ENCODE measurements around the gene MAP2K2.

Gene MAP2K2

DNA sequence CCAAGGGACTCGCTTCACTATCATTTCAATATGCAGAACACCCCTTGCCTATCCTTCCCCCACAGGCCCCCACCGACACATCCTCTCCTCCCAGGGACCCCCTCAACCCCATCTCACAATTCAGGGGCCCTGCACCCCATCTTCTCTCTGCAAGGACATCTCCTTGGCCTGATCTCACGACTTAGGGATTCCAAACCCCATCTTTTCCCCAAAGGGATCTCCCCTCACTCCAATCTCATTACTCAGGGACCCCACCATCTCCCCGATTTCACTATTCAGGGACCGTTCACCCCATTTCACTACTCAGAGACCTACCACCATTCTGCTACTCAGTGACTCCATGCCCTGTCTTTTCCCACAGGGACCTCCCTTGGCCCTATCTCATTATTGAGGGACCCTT lies 1.4 kb downstream of the MAP2K2 start:
- Histone ChIP-seq H3K4me2 (ENCODE audit: low read length) (peak overlapping the region; percentile 100), H4K20me1 (ENCODE audit: insufficient read depth, low read length) (peaks cover 17% of the 10 kb centered on the region), H3K4me1 (ENCODE audit: low read length) (peaks cover 12% of the 10 kb centered on the region), H3K9ac (ENCODE audit: low read length) (peak overlapping the region; percentile 98), H3K27me3 (ENCODE audit: low read depth, low read length) (no peaks in the 10 kb centered on the region), H3K36me3 (replicated peaks; ENCODE audit: low read depth, low read length) (peaks cover 3% of the 10 kb centered on the region), H3K27ac (ENCODE audit: low read length) (peak overlapping the region; percentile 47; the same call in 1 of the 2 replicates), H3K79me2 (ENCODE audit: low read length) (peaks cover 50% of the 10 kb centered on the region), H3K4me3 (ENCODE audit: low read length) (peak overlapping the region; percentile 100), H2AFZ (ENCODE audit: low read depth, low read length) (no peak overlapping the region), H3K9me3 (ENCODE audit: insufficient read depth, low read length) (no peaks in the 10 kb centered on the region)
- TF ChIP-seq EZH2phosphoT487 (IDR thresholded peaks at IDR 0.05; ENCODE audit: low read depth), result no peak
- TF ChIP-seq, protein P1, sequence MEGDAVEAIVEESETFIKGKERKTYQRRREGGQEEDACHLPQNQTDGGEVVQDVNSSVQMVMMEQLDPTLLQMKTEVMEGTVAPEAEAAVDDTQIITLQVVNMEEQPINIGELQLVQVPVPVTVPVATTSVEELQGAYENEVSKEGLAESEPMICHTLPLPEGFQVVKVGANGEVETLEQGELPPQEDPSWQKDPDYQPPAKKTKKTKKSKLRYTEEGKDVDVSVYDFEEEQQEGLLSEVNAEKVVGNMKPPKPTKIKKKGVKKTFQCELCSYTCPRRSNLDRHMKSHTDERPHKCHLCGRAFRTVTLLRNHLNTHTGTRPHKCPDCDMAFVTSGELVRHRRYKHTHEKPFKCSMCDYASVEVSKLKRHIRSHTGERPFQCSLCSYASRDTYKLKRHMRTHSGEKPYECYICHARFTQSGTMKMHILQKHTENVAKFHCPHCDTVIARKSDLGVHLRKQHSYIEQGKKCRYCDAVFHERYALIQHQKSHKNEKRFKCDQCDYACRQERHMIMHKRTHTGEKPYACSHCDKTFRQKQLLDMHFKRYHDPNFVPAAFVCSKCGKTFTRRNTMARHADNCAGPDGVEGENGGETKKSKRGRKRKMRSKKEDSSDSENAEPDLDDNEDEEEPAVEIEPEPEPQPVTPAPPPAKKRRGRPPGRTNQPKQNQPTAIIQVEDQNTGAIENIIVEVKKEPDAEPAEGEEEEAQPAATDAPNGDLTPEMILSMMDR (IDR thresholded peaks at IDR 0.05; ENCODE audit: low read depth, low read length), result no peak

GRCh38 chr19:4121815-4122214 lies 2.1 kb downstream of the MAP2K2 start:
- Histone ChIP-seq H3K9me3 (ENCODE audit: insufficient read depth, low read length) (no peaks in the 10 kb centered on the region), H3K4me1 (ENCODE audit: low read length) (peaks cover 12% of the 10 kb centered on the region), H3K4me3 (ENCODE audit: low read length) (no peak overlapping the region), H3K9ac (ENCODE audit: low read length) (no peak overlapping the region), H4K20me1 (ENCODE audit: insufficient read depth, low read length) (peaks cover 17% of the 10 kb centered on the region), H2AFZ (ENCODE audit: low read depth, low read length) (no peak overlapping the region), H3K36me3 (replicated peaks; ENCODE audit: low read depth, low read length) (peaks cover 6% of the 10 kb centered on the region), H3K27ac (ENCODE audit: low read length) (no peak overlapping the region), H3K79me2 (ENCODE audit: low read length) (peaks cover 50% of the 10 kb centered on the region), H3K27me3 (ENCODE audit: low read depth, low read length) (no peaks in the 10 kb centered on the region), H3K4me2 (ENCODE audit: low read length) (no peak overlapping the region)
- TF ChIP-seq EZH2phosphoT487 (IDR thresholded peaks at IDR 0.05; ENCODE audit: low read depth), result no peak
- TF ChIP-seq, protein P1 (IDR thresholded peaks at IDR 0.05; ENCODE audit: low read depth, low read length), result no peak

- peaks cover 12% of the 10 kb centered on the region for H3K4me1 ChIP-seq (ENCODE audit: low read length)
- H4K20me1 ChIP-seq (ENCODE audit: insufficient read depth, low read length), result peaks cover 17% of the 10 kb centered on the region
- no peaks in the 10 kb centered on the region for H3K9me3 ChIP-seq (ENCODE audit: insufficient read depth, low read length)
- no peak overlapping the region for H2AFZ ChIP-seq (ENCODE audit: low read depth, low read length)
- H3K27ac ChIP-seq (ENCODE audit: low read length), result no peak overlapping the region
- H3K9ac ChIP-seq (ENCODE audit: low read length), result no peak overlapping the region
- no peaks in the 10 kb centered on the region for H3K27me3 ChIP-seq (ENCODE audit: low read depth, low read length)
- no peak overlapping the region for H3K4me2 ChIP-seq (ENCODE audit: low read length)
- no peak overlapping the region for H3K4me3 ChIP-seq (ENCODE audit: low read length)
- H3K79me2 ChIP-seq (ENCODE audit: low read length), result peaks cover 50% of the 10 kb centered on the region
- no peak for TF ChIP-seq EZH2phosphoT487 (IDR thresholded peaks at IDR 0.05; ENCODE audit: low read depth)
- TF ChIP-seq, protein P1 (IDR thresholded peaks at IDR 0.05; ENCODE audit: low read depth, low read length), result no peak
- H3K36me3 ChIP-seq (replicated peaks; ENCODE audit: low read depth, low read length), result peaks cover 7% of the 10 kb centered on the region
Measured at GRCh38 chr19:4121273-4121612, 2.7 kb downstream of the MAP2K2 start.

- Histone ChIP-seq H3K9me3 (ENCODE audit: insufficient read depth, low read length) (no peaks in the 10 kb centered on the region), H3K4me1 (ENCODE audit: low read length) (peaks cover 12% of the 10 kb centered on the region), H3K4me3 (ENCODE audit: low read length) (no peak overlapping the region), H3K4me2 (ENCODE audit: low read length) (no peak overlapping the region), H3K27me3 (ENCODE audit: low read depth, low read length) (no peaks in the 10 kb centered on the region), H3K9ac (ENCODE audit: low read length) (no peak overlapping the region), H3K79me2 (ENCODE audit: low read length) (peaks cover 52% of the 10 kb centered on the region), H2AFZ (ENCODE audit: low read depth, low read length) (no peak overlapping the region), H4K20me1 (ENCODE audit: insufficient read depth, low read length) (peaks cover 17% of the 10 kb centered on the region), H3K27ac (ENCODE audit: low read length) (no peak overlapping the region), H3K36me3 (replicated peaks; ENCODE audit: low read depth, low read length) (peaks cover 10% of the 10 kb centered on the region)
- TF ChIP-seq, protein P1 (IDR thresholded peaks at IDR 0.05; ENCODE audit: low read depth, low read length), result no peak
- no peak for TF ChIP-seq EZH2phosphoT487 (IDR thresholded peaks at IDR 0.05; ENCODE audit: low read depth)
Measured at GRCh38 chr19:4120559-4121272, 3.2 kb downstream of the MAP2K2 start.

Measured in OCI-LY3 (cell line).